Esophagus mucosa (tissue), 1 donor: ENCODE results near the gene ATP6V1F. TPM values are rescaled to one million over a fixed set of nuclear protein-coding genes. Genes with fewer than 3 reads are reported as not detected.

Experiments
- ATAC-seq: fragments of 200-7000 bp; cut with Tn5 transposase; one replicate; pipeline ENCODE4 v1.9.1; 2020
- total RNA-seq: library from RNA; stranded (reverse); gene quantifications from one replicate; pipeline ENCODE4 v1.2.4, GENCODE V29; 2023
- donor health status: DM: yes; HTN: yes; CAD: no.

Gene ATP6V1F
- total RNA-seq, 1 donor from 2014 or later = 193 TPM

GRCh38 chr7:128835790-128836641, 26.6 kb upstream of the ATP6V1F start:
- no peak for ATAC-seq

GRCh38 chr7:128836729-128837348, 25.8 kb upstream of the ATP6V1F start:
- ATAC-seq = no peak

GRCh38 chr7:128837521-128837921, 25.1 kb upstream of the ATP6V1F start:
- ATAC-seq = no peak

DNA sequence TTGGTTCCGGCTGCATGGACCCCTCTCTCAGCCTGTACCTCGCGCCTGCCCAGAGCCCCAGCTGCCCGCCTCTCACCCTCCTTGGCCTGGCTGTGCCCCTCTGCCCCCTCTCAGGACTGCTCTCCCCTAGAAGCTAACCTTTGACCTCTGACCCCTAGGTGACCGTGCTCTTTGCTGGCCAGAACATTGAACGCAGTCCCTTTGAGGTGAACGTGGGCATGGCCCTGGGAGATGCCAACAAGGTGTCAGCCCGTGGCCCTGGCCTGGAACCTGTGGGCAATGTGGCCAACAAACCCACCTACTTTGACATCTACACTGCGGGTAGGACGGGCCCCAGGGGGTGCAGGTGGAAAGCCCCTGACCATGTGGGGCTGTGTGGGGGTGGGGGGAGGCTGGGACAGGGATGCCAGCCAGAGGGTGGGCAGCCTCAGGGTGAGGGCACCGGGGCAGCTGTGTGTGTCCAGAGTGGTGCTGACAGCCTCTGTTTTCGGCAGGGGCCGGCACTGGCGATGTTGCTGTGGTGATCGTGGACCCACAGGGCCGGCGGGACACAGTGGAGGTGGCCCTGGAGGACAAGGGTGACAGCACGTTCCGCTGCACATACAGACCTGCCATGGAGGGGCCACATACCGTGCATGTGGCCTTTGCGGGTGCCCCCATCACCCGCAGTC, 24.4 kb upstream of the ATP6V1F start:
- ATAC-seq = no peak

- no peak for ATAC-seq
Measured at GRCh38 chr7:128838981-128839731, 23.5 kb upstream of the ATP6V1F start.

DNA sequence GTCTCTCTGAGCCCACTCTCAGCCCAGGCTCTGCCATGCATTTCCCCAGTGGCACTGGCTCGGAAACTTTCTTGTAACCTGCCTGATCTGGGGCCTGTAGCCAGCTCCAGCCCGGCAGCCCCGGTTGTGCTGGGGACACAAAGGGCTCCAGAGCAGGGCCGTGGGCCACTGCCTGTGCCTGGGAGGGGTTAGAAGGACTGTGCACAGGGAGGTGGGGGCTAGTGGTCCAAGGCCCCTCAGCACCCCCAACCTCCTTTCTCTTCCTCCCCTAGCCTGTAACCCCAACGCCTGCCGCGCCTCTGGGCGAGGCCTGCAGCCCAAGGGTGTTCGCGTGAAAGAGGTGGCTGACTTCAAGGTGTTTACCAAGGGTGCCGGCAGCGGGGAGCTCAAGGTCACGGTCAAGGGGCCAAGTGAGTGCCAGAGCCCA, 22.9 kb upstream of the ATP6V1F start:
- no peak for ATAC-seq

DNA sequence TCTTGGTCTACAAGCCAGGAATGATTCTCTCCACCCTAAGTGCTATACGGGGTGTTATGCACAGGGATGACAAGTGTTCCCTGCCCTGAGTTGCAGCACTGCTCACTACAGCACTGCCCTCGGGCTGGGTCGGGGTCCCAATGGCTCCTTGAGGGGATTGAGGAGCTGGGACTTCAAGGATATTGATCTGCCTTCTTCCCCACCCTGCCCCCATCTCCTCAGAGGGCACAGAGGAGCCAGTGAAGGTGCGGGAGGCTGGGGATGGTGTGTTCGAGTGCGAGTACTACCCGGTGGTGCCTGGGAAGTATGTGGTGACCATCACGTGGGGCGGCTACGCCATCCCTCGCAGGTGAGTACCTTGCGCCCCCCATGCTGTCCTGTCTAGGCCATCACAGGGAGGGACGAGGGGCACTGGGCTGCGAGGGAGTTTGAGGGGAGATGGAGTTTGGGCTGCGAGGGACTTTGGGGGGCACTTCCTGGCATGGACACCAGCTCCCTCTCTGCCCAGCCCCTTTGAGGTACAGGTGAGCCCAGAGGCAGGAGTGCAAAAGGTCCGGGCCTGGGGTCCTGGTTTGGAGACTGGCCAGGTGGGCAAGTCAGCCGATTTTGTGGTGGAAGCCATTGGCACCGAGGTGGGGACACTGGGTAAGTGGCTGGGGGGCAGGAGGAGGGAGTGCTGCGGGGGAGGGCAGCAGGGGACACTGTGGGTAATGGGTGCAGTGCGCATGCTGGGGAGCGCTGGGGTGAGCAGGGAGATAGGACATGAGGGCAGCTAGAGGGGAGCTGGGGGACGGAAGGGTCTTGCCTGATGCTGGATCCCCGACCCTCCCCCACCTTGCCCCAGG, 22.1 kb upstream of the ATP6V1F start:
- ATAC-seq = no peak

- ATAC-seq = peak; percentile 12
Measured at GRCh38 chr7:128841171-128841690, 21.4 kb upstream of the ATP6V1F start.

DNA sequence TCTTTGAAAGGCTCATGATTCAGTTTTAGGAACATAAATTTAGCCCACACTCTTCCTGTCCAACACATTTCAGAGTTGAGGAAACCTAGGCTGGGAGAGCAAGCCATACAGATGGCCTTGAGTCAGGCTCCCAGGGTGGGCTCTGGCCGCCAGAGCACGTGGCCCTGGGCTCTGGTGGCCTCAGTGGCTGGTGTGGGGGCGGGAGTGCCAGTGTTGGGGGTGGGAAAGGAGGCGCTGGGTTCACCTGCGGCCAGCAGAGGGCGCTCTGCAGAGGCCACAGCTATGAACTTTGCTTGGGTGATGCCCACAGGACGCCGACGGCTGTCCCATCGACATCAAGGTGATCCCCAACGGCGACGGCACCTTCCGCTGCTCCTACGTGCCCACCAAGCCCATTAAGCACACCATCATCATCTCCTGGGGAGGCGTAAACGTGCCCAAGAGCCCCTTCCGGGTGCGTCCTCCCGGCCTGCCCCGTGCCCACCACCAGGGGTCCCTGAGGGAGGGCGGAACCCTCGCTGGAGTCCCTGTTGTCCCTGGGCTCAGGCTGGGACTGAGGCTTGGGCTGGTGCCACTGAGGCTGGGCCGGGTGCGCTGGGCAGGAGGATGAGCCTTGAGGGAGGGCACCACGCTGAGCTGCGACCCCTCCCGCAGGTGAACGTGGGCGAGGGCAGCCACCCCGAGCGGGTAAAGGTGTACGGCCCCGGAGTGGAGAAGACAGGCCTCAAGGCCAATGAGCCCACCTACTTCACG, 20.6 kb upstream of the ATP6V1F start:
- peak; percentile 46 for ATAC-seq

- no peak for ATAC-seq
Measured at GRCh38 chr7:128842674-128843641, 19.7 kb upstream of the ATP6V1F start.

GRCh38 chr7:128843938-128844621, 18.6 kb upstream of the ATP6V1F start:
- ATAC-seq = no peak

GRCh38 chr7:128844777-128845311, 17.8 kb upstream of the ATP6V1F start:
- no peak for ATAC-seq

DNA sequence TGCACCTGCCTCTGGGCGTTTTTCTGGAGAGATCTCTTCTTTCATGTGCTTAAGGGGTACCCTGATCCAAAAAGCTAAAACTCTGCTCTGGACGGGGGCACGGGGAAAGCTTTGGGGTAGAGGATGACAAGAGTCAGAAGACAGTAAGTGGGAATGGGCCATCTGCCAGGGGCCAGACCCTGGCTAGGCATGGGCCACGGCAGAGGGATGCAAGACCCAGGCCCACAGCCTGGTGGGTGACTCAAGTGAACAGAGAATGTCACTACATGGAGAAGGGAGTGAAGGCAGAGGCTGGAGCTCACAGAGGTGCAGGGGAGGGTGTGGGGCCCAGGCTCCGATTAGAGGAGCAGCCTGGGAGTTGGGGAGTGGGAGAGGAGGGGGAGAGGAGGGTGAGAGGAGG, 17.2 kb upstream of the ATP6V1F start:
- no peak for ATAC-seq

GRCh38 chr7:128845987-128846386, 16.7 kb upstream of the ATP6V1F start:
- ATAC-seq = no peak

DNA sequence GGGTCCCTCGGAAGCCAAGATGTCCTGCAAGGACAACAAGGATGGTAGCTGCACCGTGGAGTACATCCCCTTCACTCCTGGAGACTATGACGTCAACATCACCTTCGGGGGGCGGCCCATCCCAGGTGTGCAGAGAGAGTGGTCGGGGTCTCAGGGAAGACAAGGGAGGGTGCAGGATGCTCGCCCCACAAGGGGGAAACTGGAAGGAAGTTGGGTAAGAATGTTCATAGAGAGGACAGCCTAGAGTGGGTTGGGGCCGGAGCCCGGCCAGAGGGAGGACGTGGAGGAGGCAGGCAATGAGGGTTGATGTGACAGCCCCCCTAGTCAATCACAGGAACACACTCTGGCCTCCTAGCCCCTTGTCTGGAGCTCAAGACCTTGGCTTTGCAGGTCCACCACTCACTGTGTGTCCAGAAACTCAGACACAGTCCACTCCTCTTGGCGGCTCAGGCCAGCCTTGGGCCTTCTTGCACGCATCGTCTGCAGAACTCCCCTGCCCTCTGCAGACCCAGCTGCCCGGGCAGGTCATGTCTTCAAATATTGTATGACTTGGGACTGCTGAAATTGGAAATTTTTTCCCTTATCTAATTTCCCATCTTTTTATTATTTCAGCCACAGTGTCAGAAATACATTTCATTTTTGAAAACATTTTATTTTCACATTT, 15.7 kb upstream of the ATP6V1F start:
- ATAC-seq = no peak

- ATAC-seq = no peak
Measured at GRCh38 chr7:128847721-128848211, 14.9 kb upstream of the ATP6V1F start.

GRCh38 chr7:128848289-128849155, 14.1 kb upstream of the ATP6V1F start:
- no peak for ATAC-seq
